HS-5 (cell line): ENCODE data around the gene AFF3.

ENCODE experiments used
- DNase-seq: peaks from one replicate; pipeline ENCODE4 v3.0.0-alpha.2; 2012; ENCODE audit warnings: low read depth

AFF3 gene

DNA sequence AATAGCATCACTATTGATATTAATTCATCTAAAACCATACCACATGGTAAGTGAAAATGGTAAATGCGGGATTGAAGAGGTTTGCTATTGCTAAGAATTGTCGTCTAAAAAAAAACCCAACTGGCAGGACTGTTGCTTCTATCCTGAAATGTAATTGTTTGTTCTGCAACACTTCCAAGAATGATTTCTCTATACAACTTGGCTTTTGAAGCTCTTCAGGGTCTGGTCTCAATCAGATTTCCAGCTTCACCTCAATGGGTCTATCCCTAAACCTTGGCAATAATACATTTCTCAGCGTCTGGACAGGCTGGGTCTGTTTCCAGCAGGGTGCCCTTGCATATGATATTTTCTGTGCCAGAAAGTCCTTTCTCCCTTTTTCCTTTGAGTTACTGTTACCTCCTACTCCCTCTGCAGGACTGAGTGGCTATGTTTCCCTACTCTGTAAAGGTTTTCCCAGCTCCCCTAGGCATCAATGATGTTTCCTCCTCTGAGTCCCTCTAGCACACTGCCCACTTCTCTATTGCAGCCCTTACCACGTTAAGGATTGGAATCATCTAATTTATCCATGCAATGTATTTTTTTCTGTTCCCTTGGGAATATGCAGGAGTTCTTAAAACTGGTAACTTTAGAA, 534.4 kb downstream of the AFF3 start:
- no peak for DNase-seq

DNA sequence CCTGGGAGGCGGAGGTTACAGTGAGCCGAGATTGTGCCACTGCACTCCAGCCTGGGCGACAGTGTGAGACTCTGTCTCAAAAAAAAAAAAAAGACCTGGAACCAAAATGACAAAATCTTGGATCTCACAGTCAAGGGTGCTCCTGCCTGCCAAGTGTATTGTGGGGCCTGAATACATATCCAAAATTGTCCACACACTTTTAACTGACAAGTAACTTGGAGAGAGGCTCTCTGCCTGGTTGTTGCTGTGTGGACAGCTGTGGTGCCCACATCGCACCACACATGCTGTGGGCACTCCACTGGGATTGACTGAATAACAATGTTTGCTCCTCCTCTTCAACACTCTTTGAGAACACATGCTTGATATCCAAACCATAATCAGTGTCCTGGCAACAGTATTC, 534.9 kb downstream of the AFF3 start:
- DNase-seq: no peak

DNA sequence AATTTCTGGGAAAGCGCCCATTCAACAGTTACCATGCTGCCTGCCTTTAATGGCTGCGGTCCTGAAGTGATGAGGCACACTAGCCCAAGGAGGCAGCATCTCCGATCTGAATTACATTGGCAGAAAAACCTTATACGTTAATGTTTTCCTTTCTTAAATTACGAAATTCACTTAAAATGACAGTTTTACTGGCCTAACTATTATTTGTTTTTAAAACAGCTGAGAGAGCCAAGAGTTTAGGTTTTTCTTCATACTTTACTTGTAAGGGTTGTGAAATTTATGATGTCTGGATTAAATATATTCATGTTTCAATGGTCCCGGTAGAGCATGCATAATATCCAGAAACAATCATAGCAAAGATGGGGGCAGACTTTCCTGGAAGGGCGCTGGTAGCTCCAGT, 537.4 kb downstream of the AFF3 start:
- DNase-seq: no peak

DNA sequence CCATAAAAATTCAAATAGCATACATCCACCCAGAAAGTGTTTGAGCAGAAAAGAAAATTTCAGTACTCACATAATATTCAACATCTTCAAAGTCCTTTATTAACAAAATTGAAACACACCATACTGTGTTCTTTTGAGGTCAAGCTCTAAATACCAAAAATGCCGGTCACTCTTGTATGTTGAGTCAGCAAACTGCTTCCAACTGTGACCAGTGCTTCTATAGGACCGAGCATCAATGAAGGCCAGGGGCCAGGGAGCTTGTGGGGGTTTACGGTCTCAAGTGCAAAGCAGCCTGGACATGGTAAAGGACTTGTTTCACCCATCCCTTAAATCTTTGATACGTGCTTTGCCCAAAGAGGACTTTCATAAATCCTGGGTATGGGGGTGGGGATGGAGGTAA, 539.9 kb downstream of the AFF3 start:
- peak; percentile 87 for DNase-seq

DNA sequence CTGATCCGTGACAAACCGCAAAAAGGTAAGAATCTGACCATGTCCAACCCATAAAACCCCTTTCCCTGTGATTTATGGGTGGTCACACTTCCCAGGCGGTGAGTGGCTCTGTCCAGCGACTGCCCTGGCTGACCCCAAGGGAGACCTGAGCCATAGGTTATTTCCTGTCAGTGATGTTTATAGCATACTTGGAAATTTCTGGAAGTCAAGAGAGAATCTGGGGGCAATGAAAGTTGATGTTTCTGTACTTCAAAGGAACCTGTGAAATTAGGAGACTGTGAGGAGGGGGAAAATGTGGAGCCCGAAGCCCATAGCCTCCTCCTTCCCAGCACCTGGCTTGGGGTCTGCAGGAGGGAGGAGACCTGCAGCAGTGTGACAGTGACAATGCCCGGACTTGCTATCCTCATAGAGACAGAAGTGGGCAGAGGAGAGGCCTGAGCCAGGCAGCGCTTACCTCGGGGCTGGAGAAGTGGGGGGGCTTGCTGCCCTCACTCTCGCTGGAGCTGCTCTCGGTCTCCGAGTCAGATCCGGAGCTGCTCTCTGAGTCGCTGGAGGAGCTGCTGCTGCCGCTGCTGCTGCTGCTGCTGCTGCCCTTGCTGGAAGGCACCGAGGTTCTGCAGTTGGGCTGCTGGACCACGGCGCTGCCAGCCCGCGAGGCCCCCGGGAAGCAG, 541.3 kb downstream of the AFF3 start:
- DNase-seq: no peak

DNA sequence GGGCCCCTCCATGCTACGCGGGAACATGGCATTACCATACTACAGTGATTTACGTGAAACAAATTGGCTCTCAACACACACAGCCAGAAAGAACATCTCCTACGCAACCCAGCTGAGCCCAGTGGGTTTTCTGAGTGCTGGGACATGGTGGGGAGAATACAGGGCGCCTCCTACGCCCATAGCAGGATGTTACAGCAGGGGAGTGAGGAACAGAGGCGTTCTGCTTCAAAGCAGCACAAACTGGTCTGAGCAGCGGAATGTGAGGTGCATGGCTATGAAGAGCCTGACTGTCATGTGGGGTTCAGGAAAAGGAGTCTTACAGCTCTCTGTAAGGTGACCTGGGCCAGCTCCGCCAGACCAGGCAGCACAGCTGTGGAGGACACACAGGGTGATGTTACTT, 543.9 kb downstream of the AFF3 start:
- no peak for DNase-seq

DNA sequence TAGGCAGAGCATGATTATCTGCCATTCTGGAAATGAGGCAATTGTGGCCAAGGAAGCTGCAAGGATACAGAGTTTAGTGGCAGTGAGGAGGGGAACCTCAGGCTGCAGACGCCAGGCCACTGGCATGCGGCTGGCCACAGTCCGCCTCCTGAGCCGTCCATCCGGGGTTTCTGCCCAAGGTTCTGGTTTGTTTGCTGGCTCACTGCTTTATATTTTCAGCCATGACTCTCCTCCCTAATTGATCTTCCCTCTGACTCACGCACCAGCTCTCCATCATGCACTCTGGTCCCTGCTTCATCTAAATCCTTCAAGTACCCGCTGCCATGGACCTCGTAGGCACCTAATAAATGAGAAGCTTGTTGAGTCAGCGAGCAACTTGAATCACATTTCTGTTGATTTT, 544.8 kb downstream of the AFF3 start:
- DNase-seq: no peak

DNA sequence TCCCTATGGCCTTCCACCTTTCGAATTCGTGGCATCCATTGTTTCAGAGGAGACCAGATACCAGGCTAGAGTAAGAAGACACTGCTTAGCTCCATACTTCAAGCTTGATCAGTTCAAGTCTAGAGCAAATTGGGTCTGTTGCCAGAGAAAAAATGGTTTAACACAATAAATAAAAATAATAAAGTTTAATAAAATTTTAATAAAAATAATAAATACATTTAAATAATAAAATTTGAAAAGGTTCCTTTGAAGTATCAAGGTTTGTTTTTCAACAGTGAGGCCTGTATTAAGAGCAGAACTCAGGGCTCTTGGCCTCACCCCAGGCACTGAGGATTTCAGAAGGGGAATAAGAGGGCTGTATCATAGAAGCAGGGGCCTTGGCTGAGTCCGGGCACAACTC, 547.0 kb downstream of the AFF3 start:
- DNase-seq: no peak

DNA sequence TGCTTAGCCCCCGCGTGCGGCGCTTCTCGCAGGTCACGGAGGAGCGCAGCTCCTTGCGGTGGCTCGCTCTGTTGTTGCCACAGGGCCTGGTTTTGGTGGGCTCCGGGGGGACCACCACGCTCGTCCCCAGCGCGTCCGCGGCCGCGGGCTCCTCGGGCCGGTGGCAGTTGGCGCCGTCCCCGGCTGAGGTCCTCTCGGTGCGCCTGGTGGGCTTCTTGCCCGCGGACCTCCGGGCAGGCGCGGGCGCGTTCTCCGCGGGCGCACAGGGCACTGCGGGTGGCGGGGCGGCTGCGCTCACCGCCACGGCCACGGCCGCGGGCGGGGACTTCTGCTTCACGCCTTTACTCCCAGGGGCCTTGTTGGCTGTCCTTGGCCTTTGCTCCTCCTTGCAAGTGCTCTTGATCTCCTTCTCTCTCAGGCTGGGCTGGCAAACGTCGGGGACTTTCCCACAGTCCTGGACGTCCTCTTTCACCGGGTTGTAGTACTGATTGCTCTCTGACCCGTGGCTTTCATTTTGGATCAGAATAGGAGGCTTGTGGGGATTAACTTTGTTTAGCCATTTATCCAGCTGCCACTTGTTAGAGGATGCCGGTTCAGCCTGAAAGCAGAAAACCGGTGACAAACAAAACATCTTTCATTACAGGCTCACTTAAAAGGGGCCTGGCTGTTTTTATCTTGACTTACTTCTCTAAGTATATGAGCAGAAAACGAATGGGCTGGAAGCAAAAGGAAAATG, 548.5 kb downstream of the AFF3 start:
- no peak for DNase-seq

DNA sequence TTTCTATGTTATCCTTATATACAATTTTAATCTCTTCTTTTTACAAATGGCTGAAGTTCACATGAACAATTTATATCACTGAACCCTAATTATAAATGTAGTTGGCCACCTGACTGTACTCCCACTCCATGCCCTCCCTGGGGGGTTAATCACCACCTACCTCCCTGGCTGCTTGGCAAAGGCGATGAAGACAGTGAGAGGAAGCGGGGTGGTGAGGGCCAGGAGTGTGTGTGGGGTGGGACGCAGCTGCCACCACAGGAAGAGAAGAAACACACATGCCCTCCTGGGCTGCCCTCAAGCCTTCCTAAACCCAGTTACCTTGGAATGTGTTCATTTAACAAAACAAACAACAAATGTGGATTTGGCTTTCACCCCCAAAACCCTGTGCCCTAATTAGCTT, 565.6 kb downstream of the AFF3 start:
- DNase-seq: no peak

DNA sequence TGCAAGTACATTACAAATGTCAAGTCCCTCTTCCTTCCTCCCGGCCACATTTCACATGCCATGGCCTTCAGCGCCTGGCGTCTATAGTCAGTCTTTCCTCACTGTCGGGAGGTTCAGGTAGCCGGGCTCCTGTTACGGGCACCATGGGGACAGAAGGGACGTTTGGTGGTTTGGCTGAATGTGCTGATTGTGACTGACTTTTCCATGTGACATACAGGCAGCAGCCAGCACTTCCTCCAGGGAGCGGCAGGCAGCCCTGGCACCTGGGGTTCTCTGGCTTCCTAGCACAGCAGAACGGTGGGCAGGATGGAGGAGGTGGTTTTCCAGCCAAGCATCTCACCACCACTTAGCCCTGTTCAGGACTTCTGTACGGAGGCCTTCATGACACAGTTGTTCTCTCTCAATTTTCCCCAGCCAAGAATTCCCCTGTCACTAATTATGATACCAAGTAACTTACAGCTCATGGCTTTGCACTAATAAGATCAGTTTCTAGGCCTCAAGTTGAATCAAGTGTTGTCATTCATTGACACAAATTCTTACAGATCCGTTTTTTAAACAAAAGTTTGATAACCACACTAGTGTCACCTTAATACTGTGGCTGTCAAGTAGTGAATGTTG, 568.6 kb downstream of the AFF3 start:
- DNase-seq: no peak

DNA sequence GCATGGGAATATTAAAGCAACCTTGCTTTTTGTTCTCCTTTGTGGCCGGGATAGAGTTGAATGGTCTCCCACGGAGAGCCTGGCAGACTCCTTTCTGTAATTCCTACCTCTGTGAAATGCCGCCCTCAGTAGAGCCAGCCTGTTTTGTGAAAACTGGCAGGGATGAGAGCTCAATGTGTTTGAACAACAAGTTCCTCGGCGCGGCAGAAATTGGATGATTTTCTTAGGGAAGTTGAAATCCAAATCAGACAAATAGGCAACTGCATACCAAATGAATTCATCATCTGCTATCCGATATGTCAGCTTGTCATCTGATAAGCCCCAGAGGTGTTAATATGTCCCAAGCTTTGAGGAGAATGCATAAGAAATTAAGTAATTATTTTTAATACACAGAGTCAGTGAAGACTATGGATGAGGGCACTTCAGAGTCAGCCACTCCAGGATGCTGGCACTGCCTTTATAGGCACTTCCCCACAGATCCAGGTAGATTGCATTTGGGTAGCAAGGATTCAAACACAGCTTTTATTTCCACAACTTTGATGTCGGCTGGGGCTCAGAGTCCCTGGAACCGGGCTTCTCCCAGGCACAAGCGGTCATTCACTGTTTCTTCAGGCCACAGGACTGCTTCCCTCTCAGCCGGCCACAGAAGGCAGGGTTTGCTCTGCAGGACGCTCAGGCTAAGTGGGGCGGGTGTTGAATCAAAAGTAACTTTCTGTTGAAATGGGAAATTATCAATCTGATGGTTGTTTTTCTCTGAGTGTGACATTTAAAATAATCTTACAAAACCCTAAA, 569.8 kb downstream of the AFF3 start:
- no peak for DNase-seq

DNA sequence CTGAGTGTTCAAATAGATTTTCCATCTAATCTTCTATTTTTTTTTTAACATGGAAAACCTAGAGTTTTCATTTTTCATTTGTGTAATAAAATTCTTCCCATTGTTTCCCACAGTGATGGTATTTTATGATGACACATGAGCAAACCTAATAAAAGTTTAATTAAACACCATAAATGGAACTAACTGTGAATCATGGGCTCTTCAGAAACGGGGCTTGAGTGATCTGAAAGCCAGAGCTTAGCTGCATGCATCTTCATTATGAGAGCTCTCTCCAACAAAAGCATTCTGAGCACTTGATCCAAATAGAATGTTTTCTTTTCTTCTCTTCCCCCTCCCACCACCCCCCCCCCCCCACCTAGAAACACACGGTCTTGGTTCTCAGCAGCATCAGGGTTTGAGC, 570.4 kb downstream of the AFF3 start:
- no peak for DNase-seq

DNA sequence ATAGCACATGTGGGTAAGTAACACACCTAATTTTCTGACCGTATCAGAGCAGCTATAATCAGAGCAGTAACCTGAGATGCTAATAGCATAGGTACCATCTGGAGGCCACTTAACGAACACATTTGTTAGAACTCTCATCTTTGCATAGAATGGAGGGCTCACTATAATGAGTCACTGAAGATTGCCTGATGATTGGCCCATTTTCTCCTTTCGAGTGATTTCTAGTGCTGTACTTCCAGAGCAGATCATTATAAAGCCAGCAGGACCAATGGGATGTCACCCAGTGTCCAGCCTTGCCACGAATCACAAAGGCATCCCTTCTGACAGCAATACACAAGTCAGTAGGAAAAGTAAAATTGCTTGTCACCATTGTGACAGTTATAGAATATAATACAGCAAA, 570.9 kb downstream of the AFF3 start:
- DNase-seq: no peak

DNA sequence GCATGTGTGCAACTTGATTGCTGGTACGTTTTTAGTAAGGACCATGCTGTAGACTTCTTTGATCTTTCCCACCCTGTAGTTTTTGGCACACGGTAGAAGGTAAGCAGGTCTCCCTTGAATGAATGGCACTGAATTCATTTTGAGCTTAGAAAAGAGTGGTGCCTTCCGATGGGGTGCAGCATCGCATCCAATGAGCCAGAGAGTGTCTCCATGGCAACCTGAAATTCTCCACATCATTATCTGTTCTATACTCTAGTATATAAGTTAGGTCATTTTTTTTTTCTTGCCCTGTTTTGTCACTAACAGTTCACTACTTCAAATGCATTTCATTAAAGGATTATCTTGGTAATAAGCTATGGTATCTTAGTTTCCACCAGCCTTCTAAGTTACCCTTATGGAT, 571.4 kb downstream of the AFF3 start:
- no peak for DNase-seq

DNA sequence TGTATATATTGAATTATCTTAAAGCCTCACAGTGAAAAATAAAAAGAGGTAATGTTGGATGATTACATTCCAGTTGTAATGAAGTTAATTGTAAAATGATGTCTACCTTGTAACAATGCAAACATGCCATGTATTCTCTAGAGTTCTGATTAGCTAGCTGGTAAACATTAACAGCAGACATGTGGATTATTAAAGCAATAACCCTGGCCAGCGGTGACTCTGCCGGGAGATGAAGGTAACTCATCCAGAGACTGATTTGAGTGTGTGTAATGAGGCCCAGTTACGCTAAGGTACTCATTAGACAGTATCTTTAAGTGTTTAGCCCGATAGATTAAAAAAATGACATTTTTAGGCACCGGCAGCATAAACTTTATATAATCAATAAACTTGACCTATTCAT, 573.0 kb downstream of the AFF3 start:
- no peak for DNase-seq

DNA sequence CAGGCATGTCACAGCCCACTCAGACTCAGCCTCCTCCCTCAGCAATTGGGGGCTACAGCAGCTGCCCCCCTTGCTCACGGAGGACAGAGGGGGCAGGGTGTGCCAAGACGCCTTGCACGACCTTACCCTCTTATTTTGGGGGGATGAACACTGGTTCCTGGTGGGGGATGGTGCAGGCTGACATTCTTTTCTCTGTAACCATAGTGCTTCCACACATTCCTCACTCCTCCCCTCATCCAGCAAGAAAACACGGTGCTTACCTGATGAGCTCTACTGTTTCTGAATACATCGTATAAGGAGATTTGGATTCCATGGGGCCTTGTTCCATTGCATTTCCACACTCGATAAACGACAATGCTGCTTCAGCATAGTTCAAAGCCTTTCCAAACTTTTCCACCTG, 577.2 kb downstream of the AFF3 start:
- DNase-seq: no peak

DNA sequence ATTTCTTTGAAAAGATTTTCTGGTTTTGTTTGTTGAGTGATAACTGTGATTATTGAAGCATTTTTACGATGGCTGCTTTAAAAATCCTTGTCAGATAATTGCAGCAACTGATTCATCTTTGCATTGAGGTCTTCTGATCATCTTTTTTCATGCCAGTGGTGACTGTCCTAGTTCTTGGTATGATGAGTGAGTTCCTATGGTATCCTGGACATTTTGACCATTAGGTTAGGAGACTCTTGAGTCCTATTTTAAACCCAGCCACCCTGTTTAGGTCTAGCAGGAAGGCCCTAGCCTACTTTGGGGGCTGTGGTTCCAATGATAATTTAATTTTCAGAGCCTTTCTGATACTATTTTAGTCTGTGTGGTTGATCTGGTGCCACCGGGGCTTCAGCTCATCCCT, 579.9 kb downstream of the AFF3 start:
- DNase-seq: no peak

DNA sequence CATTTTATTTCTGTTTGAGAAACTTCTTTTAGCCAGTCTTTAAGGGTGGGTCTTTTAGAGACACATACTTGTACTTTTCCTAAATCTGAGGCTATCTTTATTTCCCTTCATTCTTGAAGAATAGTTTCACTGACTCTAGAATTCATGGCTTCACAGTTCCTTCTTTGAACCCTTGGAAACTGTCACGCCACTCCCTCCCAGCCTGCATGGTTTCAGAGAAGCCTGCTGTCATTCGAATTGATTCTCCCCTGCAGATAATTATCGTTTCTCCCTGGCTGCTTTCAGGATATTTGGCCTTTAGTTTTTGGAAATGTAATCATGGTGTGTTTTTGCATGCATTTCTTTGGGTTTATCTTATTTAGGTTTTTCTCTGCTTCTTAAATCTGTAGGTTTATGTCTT, 580.6 kb downstream of the AFF3 start:
- no peak for DNase-seq

DNA sequence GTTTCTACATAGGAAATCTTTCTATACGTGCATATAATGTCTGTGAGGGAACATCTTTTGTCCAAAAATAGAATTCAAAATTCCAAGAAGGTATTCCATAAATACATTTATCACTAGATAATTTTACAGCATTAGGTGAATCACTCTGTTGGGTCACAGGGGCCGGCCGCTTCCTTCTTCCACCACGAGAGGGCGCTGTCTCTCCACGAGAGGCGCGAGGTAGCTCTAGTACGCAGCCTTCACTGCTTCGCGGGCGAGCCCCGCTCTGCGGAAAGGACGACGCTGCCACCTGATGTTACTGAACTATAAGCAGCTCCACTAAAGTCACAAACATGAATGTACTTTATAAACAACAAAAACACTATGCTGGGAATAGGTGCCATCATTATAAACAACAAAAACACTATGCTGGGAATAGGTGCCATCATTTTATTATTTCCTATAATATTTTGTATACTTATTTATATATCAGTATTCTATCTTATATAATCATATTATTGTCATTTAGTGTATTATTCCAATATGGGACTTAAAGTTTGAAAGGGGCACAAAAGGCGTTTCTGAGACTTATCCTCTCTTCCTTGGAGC, 583.2 kb downstream of the AFF3 start:
- peak; percentile 59 for DNase-seq

DNA sequence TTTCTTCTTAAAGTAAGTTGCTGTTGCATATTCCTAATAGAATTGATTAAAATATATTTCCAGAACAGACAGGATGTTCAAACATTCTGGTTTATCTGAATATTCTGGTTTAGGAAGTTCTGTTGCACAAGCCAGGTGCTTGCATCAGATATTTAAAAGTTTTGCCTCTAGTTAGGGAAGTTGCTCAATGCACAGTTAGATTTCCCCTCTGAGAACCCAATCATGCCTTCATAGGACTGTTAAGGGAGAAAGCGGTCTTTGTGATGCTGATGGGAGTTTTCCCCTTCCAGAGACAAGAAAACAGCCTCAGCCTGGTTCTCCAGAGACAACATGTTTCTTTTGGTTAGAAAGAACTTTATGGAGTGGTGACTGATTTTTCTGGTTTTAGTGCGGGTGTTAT, 587.0 kb downstream of the AFF3 start:
- DNase-seq: no peak

DNA sequence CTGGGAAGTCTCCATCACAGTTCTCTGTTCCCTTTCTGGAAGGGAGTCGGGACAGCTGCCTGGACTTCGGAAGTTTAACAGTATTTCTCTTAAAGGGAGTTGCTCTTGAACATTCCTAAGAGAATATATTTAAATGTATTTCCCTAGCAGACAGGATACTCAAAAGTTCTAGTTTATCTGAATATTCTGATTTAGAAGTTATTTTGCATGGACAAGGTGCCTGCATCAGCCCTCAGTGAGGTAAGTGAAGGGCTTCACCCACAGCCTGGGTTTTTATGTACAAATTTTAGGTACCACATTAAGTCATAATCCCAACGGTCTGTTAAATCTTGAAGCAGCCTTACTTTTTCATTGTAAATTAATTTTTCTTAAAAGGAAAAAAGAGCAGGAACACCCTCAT, 587.5 kb downstream of the AFF3 start:
- DNase-seq: no peak
